AG10803 (cell line): Measurements from ENCODE around the gene FN1.
"Not testable (repeated sequence)": the region's sequence is repeated elsewhere in the genome, so short reads cannot be mapped to it uniquely, and the experiment has no call there.

Experiments used
- DNase-seq: peaks from one replicate; pipeline ENCODE4 v3.0.0; 2010; ENCODE audit warnings: low read depth
- H3K4me3 ChIP-seq: 2 replicates; pipeline ENCODE4 v1.5.1; 2011; ENCODE audit warnings: mild to moderate bottlenecking, low read length, control low read depth
- TF ChIP-seq, protein P1 (sequence below): conservative IDR thresholded peaks from 2 replicates; pipeline ENCODE4 v1.5.1; 2011; ENCODE audit warnings: mild to moderate bottlenecking, low read length, control low read depth, inconsistent platforms

The FN1 gene

DNA sequence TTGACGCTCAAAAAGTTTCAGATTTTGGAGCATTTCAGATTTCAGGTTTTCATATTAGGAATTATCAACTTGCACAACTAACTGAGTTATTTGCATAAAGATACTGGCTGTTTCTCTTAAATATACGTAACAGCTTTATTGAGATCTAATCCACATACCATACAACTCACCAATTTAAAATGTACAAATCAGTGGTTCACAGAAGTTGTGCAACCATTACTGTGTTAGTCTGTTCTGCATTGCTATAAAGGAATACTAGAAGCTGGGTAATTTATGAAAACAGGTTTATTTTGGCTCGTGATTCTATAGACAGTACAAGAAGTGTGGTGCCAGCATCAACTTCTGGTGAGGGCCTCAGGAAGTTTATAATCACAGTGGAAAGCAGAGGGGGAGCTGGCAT is 115.8 kb downstream of the FN1 start:
- H3K4me3 ChIP-seq = no peak overlapping the region
- TF ChIP-seq, protein P1, sequence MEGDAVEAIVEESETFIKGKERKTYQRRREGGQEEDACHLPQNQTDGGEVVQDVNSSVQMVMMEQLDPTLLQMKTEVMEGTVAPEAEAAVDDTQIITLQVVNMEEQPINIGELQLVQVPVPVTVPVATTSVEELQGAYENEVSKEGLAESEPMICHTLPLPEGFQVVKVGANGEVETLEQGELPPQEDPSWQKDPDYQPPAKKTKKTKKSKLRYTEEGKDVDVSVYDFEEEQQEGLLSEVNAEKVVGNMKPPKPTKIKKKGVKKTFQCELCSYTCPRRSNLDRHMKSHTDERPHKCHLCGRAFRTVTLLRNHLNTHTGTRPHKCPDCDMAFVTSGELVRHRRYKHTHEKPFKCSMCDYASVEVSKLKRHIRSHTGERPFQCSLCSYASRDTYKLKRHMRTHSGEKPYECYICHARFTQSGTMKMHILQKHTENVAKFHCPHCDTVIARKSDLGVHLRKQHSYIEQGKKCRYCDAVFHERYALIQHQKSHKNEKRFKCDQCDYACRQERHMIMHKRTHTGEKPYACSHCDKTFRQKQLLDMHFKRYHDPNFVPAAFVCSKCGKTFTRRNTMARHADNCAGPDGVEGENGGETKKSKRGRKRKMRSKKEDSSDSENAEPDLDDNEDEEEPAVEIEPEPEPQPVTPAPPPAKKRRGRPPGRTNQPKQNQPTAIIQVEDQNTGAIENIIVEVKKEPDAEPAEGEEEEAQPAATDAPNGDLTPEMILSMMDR = no peak
- no peak for DNase-seq

DNA sequence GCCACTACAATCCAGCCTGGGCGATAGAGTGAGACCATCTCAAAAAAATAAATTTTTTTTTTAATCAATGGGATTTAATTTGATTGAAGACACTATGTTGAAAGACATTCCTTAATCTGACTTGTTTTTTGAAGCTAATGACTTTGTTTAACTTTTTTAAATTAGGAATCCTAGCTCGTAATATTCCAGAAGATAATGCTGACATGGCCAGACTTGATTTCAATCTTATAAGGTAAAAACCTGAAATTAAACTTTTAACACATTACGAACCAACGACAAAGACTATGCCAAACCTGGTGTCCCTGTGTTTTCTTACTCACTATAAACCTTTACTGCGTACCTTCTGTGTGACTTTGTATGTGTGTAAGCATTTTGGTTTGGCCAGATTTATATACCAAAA is 116.4 kb downstream of the FN1 start:
- TF ChIP-seq, protein P1 = no peak
- no peak overlapping the region for H3K4me3 ChIP-seq

DNA sequence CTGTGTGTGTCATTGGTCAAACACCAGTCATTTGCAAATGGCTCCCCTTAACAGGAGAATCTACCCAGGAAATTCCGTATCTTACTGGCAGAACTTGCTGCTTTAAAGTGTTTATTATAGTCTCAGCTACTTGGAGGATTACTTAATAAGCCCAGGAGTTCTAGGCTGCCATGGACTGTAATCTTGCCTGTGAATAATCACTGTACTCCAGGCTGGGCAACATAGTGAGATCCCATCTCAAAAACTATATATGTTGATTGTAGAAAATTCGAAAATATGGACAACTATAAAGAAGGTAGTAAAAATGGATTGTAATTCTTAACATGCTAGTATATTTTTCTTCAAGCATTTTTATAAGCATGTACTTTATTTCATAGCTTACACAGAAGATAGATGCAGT is 119.5 kb downstream of the FN1 start:
- H3K4me3 ChIP-seq = no peak overlapping the region
- DNase-seq = no peak
- TF ChIP-seq, protein P1 = no peak

More for the DNA sequence above, 116.4 kb downstream of the FN1 start:
- DNase-seq = no peak

DNA sequence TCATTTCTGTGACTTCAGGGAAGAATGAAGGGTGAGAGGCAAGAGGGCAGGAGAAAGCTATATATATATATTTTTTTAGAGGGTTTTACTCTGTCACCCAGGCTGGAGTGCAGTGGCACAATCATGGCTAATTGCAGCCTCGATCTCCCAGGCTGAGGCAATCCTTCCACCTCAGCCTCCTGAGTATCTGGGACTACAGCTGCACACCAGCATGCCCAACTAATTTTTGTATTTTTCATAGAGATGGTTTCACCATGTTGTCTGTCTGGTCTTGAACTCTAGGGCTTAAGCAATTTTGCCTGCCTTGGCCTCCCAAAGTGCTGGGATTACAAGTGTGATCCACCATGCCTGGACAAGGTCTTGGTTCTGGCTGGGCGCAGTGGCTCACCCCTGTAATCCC is 120.6 kb downstream of the FN1 start:
- TF ChIP-seq, protein P1 = no peak
- DNase-seq = no peak
- H3K4me3 ChIP-seq = no peak overlapping the region

DNA sequence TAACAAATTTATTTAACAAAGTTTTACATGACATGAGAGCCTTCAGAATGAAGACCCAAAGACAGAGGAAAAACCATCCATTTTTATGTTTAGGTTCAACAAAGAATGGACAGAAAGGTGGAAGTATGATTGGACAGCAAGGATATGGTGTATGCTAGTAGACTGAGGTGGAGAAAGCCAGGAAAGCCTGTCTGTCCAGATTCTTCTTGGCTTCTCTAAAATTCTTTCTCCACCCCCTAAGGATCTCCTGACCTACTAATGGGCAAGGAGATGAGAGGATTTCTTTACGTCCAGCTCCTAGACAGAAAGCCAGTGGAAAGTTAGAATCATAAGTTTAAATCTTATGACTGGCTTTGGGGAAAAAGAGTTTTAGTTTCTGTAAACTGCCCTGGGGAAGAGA is 121.0 kb downstream of the FN1 start:
- no peak overlapping the region for H3K4me3 ChIP-seq
- TF ChIP-seq, protein P1 = no peak
- DNase-seq = no peak

DNA sequence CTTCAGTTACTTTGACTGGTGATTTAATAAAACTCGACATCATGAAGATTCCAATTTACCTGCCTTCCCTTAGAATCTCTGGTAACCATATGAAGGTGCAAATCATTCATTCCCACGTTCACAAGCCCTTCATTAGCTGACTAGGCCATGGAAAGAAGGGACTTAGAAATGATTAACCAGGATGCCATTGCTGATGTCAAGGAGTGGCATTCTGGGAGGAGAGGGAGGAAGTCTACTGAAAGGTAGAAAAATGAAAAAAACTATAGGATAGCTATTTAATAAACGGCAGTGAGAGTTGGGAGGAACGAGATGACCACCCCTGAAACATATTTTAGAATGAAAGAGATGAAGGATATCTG is 122.6 kb downstream of the FN1 start:
- no peak overlapping the region for H3K4me3 ChIP-seq
- no peak for DNase-seq
- TF ChIP-seq, protein P1 = no peak

DNA sequence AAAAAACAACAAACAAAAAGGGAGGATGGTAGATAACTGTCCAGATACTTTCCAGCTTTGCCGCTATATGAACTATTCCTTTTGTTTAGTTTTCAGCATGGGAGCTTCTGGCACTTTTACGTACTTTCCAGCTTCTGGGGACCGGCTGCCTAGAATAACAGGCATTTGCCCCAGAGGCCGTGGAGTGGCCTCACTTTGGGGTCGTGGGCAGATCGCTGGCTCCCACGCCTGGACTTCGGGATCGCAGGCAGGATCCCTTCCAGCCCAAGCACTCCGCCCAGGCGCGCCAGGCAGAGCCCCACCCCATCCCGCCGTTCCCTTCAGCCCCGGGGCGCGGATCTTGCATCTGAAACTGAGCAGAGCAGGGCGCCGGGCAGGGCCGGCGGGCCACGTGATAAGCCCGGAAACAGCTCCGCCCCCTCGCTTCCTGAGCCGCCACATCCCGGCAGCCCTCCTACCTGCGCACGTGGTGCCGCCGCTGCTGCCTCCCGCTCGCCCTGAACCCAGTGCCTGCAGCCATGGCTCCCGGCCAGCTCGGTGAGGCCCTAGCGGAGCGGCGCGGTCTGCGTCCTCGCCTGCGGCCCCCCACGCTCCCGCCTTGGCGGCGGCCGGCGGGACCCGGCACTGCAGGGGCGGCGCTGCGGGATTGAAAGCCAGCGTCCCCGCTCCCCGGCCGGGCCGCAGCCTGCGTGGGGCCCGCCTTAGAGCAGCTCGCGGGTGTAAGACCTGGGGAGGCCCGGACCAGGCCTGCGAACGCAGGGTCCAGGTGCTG is 124.1 kb downstream of the FN1 start, which contains the start of gene ATIC:
Gene ATIC (plus strand): TSS at position 435 of the 772 bp plus-strand sequence. CDS start 84 bp downstream, at position 519.
- TF ChIP-seq, protein P1 = no peak
- DNase-seq = peak; percentile 93
- peak within 1 kb of the TSS; percentile 90 for H3K4me3 ChIP-seq

DNA sequence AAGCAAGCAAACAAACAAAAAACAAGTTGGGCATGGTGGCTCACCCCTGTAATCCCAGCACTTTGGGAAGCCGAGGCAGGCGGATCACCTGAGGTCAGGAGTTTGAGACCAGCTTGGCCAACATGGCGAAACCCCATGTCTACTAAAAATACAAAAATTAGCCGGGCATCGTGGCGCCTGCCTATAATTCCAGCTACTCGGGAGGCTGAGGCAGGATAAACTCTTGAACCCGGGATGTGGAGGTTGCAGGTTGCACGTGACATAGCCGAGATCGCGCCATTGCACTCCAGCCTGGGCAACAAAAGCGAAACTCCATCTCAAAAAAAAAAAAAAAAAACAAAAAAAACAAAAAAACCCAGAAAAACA is 124.6 kb downstream of the FN1 start:
- peak overlapping the region; percentile 90 for H3K4me3 ChIP-seq
- not testable (repeated sequence) for DNase-seq
